ENCODE results near the gene MTMR12.
"Not testable (repeated sequence)": the region's sequence is repeated elsewhere in the genome, so short reads cannot be mapped to it uniquely, and the experiment has no call there.

Gene MTMR12

GRCh38 chr5:32233696-32234447, 78.9 kb downstream of the MTMR12 start:
- DNase-seq (ENCODE audit: low read depth in 2 of 2), result no peak

GRCh38 chr5:32233220-32233695, 79.5 kb downstream of the MTMR12 start:
- no peak for DNase-seq (ENCODE audit: low read depth in 2 of 2)

- peak; percentile 59 to 60 for DNase-seq (ENCODE audit: low read depth in 2 of 2)
These were observed 80.1 kb downstream of the MTMR12 start for GRCh38 chr5:32232441-32233219.

GRCh38 chr5:32231929-32232328, 80.8 kb downstream of the MTMR12 start:
- DNase-seq (ENCODE audit: low read depth in 2 of 2), result no peak

GRCh38 chr5:32231241-32231640, 81.5 kb downstream of the MTMR12 start:
- no peak for DNase-seq (ENCODE audit: low read depth in 2 of 2)

GRCh38 chr5:32230356-32231099, 82.2 kb downstream of the MTMR12 start:
- DNase-seq (ENCODE audit: low read depth in 2 of 2), result no peak

- DNase-seq (ENCODE audit: low read depth in 2 of 2), result no peak
These were observed 83.2 kb downstream of the MTMR12 start for GRCh38 chr5:32229586-32229985.

GRCh38 chr5:32228816-32229215, 83.9 kb downstream of the MTMR12 start:
- DNase-seq (ENCODE audit: low read depth in 2 of 2), result no peak

GRCh38 chr5:32225445-32225844, 87.3 kb downstream of the MTMR12 start:
- no peak for DNase-seq (ENCODE audit: low read depth in 2 of 2)

GRCh38 chr5:32223972-32224609, 88.6 kb downstream of the MTMR12 start:
- no peak for DNase-seq (ENCODE audit: low read depth in 2 of 2)

- DNase-seq (ENCODE audit: low read depth in 2 of 2), result no peak
These were observed 89.8 kb downstream of the MTMR12 start for GRCh38 chr5:32222723-32223470.

GRCh38 chr5:32217886-32218396, 94.8 kb downstream of the MTMR12 start:
- DNase-seq (ENCODE audit: low read depth in 2 of 2), result no peak

- not testable (repeated sequence) for DNase-seq (ENCODE audit: low read depth in 2 of 2)
These were observed 98.4 kb downstream of the MTMR12 start for GRCh38 chr5:32214344-32214743.

GRCh38 chr5:32210151-32210550, 102.6 kb downstream of the MTMR12 start:
- DNase-seq (ENCODE audit: low read depth in 2 of 2), result no peak

- DNase-seq (ENCODE audit: low read depth in 2 of 2), result not testable (repeated sequence)
These were observed 103.9 kb downstream of the MTMR12 start for GRCh38 chr5:32208837-32209236.

- DNase-seq (ENCODE audit: low read depth in 2 of 2), result no peak
These were observed 105.4 kb downstream of the MTMR12 start for GRCh38 chr5:32207355-32207634.

GRCh38 chr5:32206509-32207354, 106.0 kb downstream of the MTMR12 start:
- DNase-seq (ENCODE audit: low read depth in 2 of 2), result no peak

- no peak for DNase-seq (ENCODE audit: low read depth in 2 of 2)
These were observed 106.7 kb downstream of the MTMR12 start for GRCh38 chr5:32206053-32206452.

- DNase-seq (ENCODE audit: low read depth in 2 of 2), result no peak
These were observed 110.3 kb downstream of the MTMR12 start for GRCh38 chr5:32202394-32202793.

- no peak for DNase-seq (ENCODE audit: low read depth in 2 of 2)
These were observed 111.5 kb downstream of the MTMR12 start for GRCh38 chr5:32201122-32201753.

All from stimulated activated CD8-positive, alpha-beta memory T cell treated with anti-CD3 and anti-CD28 coated beads, Interleukin-7, amount 100 ng/mL, for 4 hours (primary cell).